Osteocyte (in vitro differentiated cells): ENCODE results near the gene ITPRIP. TPM values are rescaled to one million over a fixed set of nuclear protein-coding genes. Genes with fewer than 3 reads are reported as not detected.

ENCODE experiments used
- DNase-seq: peaks from one replicate; pipeline ENCODE4 v3.0.0; 2021; ENCODE audit warnings: mixed read lengths; ENCODE audit not compliant: unreplicated experiment; ENCODE audit errors: extremely low spot score
- H3K27ac Mint-ChIP-seq: one replicate; pipeline ENCODE4 v1.8.0; 2021; ENCODE audit warnings: mild to moderate bottlenecking, mixed read lengths; ENCODE audit not compliant: unreplicated experiment
- H3K27me3 Mint-ChIP-seq: one replicate; pipeline ENCODE4 v1.8.0; 2021; ENCODE audit warnings: mixed read lengths; ENCODE audit not compliant: unreplicated experiment
- H3K36me3 Mint-ChIP-seq: one replicate; pipeline ENCODE4 v1.8.0; 2021; ENCODE audit warnings: mixed read lengths; ENCODE audit not compliant: unreplicated experiment
- H3K4me1 Mint-ChIP-seq: one replicate; pipeline ENCODE4 v1.8.0; 2021; ENCODE audit warnings: mixed read lengths; ENCODE audit not compliant: unreplicated experiment
- H3K4me3 Mint-ChIP-seq: one replicate; pipeline ENCODE4 v1.8.0; 2021; ENCODE audit warnings: mild to moderate bottlenecking, moderate library complexity, mixed read lengths; ENCODE audit not compliant: unreplicated experiment
- H3K9me3 Mint-ChIP-seq: one replicate; pipeline ENCODE4 v1.8.0; 2021; ENCODE audit warnings: mixed read lengths; ENCODE audit not compliant: unreplicated experiment
- total RNA-seq: library from RNA; stranded (reverse); gene quantifications from 2 replicates; pipeline ENCODE4 v1.2.1, GENCODE V29; 2021
- TF ChIP-seq, protein P1 (sequence below): fragments of 200-600 bp; sonication (generic); IDR thresholded peaks from 2 replicates; pipeline ENCODE4 v1.5.0; 2021; ENCODE audit warnings: antibody characterized with exemption, mild to moderate bottlenecking, moderate library complexity

The ITPRIP gene
- total RNA-seq, 1 donor from 2014 or later: 17.5 TPM

DNA sequence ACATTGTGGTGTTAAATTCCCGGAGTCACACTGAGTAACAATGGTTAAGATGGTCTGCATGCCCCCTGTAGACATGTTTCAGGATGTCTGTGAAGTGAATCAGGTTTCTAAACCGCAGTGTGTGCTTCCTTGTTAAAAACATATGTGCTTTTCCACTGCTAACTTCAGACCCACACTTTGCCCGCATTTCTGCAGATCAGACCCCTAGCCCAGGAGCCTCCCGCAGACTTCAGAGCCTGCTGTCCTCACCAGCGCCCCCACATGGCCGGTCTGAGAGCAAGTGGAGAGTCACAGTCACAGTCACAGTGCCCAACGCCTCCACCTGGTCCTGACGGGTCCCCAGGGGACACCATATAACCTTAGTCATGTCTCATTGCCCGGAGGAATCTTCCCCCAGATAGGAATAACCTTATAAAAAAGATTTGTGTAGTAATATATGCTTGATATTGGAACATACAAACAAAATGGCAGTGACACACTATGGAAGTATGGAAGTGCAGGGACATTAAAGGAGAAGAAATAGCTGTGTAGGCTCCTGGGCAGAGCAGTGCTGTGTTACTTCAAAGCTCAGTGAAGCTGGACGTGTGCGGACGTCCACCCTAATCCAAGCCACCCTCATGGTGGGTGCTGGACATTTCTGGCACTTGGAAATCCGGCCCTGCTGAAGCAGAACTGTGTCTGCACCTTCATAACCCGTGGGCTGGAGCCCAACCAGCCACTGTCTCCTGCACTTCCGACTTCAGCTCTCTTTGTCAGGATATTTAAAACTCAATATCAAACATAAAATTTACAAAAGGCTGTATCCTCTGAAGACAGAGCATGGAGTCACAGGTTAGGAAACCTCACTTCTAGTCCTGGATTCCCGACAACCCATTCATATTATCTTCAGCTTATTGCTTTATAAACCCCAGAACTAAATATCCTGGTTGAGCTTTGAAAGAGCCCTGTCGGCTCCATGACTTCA, 40.3 kb downstream of the ITPRIP start:
- no peak overlapping the region for H3K27ac Mint-ChIP-seq
- H3K36me3 Mint-ChIP-seq: no peaks in the 10 kb centered on the region
- H3K9me3 Mint-ChIP-seq: no peaks in the 10 kb centered on the region
- no peak overlapping the region for H3K4me3 Mint-ChIP-seq
- TF ChIP-seq, protein P1, sequence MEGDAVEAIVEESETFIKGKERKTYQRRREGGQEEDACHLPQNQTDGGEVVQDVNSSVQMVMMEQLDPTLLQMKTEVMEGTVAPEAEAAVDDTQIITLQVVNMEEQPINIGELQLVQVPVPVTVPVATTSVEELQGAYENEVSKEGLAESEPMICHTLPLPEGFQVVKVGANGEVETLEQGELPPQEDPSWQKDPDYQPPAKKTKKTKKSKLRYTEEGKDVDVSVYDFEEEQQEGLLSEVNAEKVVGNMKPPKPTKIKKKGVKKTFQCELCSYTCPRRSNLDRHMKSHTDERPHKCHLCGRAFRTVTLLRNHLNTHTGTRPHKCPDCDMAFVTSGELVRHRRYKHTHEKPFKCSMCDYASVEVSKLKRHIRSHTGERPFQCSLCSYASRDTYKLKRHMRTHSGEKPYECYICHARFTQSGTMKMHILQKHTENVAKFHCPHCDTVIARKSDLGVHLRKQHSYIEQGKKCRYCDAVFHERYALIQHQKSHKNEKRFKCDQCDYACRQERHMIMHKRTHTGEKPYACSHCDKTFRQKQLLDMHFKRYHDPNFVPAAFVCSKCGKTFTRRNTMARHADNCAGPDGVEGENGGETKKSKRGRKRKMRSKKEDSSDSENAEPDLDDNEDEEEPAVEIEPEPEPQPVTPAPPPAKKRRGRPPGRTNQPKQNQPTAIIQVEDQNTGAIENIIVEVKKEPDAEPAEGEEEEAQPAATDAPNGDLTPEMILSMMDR: peak; percentile 51
- DNase-seq: no peak
- peaks cover 5% of the 10 kb centered on the region for H3K27me3 Mint-ChIP-seq
- H3K4me1 Mint-ChIP-seq: peaks cover 24% of the 10 kb centered on the region

DNA sequence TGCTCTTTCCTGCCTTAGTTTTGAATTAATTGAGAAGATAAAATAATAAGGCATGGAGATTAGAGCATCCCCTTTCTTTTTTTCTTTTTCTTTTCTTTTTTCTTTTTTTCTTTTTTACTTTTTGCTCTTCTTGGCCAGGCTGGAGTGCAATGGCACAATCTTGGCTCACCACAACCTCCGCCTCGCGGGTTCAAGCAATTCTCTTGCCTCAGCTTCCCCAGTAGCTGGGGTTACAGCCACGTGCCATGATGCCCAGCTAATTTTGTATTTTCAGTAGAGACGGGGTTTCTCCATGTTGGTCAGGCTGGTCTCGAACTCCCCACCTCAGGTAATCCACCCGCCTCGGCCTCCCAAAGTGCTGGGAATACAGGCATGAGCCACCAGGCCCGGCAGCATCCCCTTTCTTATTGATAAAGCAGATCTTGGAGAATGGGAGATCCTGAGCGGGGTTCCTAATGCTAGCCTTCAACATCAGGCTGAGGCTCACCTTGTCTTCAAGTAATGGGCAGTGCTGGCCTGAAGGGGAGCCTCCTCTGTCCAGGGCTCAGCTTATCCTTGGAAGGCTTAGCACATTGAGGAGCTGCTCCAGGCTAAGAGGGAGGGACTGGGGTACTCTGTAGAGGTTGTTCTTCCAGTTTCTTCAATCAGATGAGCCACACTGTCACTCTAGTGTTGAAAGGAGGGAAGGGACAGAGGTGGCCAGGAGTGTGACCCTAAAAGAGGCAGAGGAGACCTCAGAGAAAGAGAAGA, 41.4 kb downstream of the ITPRIP start:
- TF ChIP-seq, protein P1: no peak
- no peak for DNase-seq
- Mint-ChIP-seq H3K27me3 (peaks cover 5% of the 10 kb centered on the region), H3K27ac (no peak overlapping the region), H3K9me3 (no peaks in the 10 kb centered on the region), H3K4me3 (no peak overlapping the region), H3K36me3 (no peaks in the 10 kb centered on the region), H3K4me1 (peaks cover 25% of the 10 kb centered on the region)

DNA sequence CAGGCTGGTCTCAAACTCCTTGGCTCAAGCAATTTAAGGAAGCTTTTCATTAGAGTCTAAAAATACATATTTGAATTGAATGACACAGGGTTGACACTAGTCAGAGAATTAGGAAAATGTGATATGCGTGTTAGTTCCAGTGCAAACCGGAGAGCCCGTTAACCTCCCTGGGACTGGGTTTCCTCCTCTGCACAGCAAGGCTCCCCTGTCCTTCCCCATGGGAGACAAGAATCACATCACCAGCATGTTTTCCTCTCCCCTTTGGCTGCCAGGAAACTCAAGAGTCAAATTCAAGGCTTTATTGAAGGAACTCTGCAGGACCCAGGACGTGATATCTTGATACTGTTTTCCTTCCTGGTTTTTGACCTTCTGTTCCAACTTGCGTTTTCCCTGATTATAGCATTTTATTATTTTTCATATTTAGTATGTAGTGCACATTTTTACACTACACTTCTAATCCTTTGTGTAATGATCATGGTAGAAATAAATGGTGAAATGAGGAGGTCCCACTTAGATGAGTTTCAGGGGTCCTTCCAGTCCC, 44.4 kb downstream of the ITPRIP start:
- H3K36me3 Mint-ChIP-seq: no peaks in the 10 kb centered on the region
- no peak overlapping the region for H3K27ac Mint-ChIP-seq
- TF ChIP-seq, protein P1: no peak
- no peak overlapping the region for H3K4me3 Mint-ChIP-seq
- no peaks in the 10 kb centered on the region for H3K9me3 Mint-ChIP-seq
- peaks cover 10% of the 10 kb centered on the region for H3K4me1 Mint-ChIP-seq
- no peak for DNase-seq
- peaks cover 21% of the 10 kb centered on the region for H3K27me3 Mint-ChIP-seq

DNA sequence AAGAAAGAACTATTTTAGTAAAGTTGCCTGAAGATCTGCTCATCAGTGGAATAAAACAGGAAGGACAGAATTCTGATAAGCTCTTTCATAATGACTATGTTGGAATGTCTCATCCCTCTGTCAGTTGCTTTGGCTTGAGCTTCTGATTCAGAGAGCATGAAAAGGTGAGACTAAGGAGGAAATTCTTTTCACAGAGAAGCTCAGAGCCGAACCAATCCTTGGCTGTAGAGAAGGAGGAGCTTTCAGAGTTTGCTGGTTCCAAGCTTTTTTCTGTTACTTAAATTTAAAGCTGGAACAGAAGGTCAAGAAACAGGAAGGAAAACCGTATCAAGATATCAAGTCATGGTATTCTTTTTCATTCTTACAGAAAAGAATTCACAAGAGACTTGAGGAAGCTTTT, 45.3 kb downstream of the ITPRIP start:
- H3K9me3 Mint-ChIP-seq: no peaks in the 10 kb centered on the region
- H3K36me3 Mint-ChIP-seq: no peaks in the 10 kb centered on the region
- TF ChIP-seq, protein P1: no peak
- no peak for DNase-seq
- H3K27ac Mint-ChIP-seq: no peak overlapping the region
- H3K4me3 Mint-ChIP-seq: no peak overlapping the region
- H3K4me1 Mint-ChIP-seq: peaks cover 10% of the 10 kb centered on the region
- H3K27me3 Mint-ChIP-seq: peaks cover 29% of the 10 kb centered on the region
